Neural progenitor cell (in vitro differentiated cells): ENCODE results near the gene TCF7. TPM values are rescaled to one million over a fixed set of nuclear protein-coding genes. Genes with fewer than 3 reads are reported as not detected.

Source experiments
- DNase-seq: peaks from one replicate; pipeline ENCODE4 v3.0.0-alpha.2; 2016; ENCODE audit warnings: low spot score
- H2AFZ ChIP-seq: fragments of 200-600 bp; sonication (generic); replicated peaks from 2 replicates; pipeline ENCODE4 v1.6.1; 2016; ENCODE audit warnings: antibody characterized with exemption
- H3F3A ChIP-seq: fragments of 200-600 bp; sonication (generic); 2 replicates; pipeline ENCODE4 v1.6.1; 2016; ENCODE audit warnings: antibody characterized with exemption, low read depth
- H3K27ac ChIP-seq: fragments of 200-600 bp; sonication (generic); 2 replicates; pipeline ENCODE4 v1.5.1; 2016; ENCODE audit warnings: mild to moderate bottlenecking
- H3K27me3 ChIP-seq: fragments of 200-600 bp; sonication (generic); 2 replicates; pipeline ENCODE4 v1.6.1; 2016; ENCODE audit warnings: mild to moderate bottlenecking, moderate library complexity
- H3K36me3 ChIP-seq: fragments of 200-600 bp; sonication (generic); 2 replicates; pipeline ENCODE4 v1.5.1; 2016
- H3K4me1 ChIP-seq: fragments of 200-600 bp; sonication (generic); 2 replicates; pipeline ENCODE4 v1.6.1; 2016; ENCODE audit warnings: mixed run types
- H3K4me2 ChIP-seq: fragments of 200-600 bp; sonication (generic); 2 replicates; pipeline ENCODE4 v1.6.1; 2016
- H3K4me3 ChIP-seq: fragments of 200-600 bp; sonication (generic); 2 replicates; pipeline ENCODE4 v1.5.1; 2016
- H3K79me2 ChIP-seq: fragments of 200-600 bp; sonication (generic); 2 replicates; pipeline ENCODE4 v1.6.1; 2016; ENCODE audit warnings: low read depth
- H3K9ac ChIP-seq: fragments of 200-600 bp; sonication (generic); 2 replicates; pipeline ENCODE4 v1.6.1; 2016
- H3K9me3 ChIP-seq: fragments of 200-600 bp; sonication (generic); 2 replicates; pipeline ENCODE4 v1.5.1; 2016; ENCODE audit warnings: low read depth
- H4K20me1 ChIP-seq: fragments of 200-600 bp; sonication (generic); 2 replicates; pipeline ENCODE4 v1.6.1; 2016; ENCODE audit warnings: low read depth
- H3K27ac Mint-ChIP-seq: 3 replicates; pipeline ENCODE4 v1.8.0; 2021; ENCODE audit warnings: mixed read lengths
- H3K27me3 Mint-ChIP-seq: 2 replicates; pipeline ENCODE4 v1.8.0; 2022; ENCODE audit warnings: low read depth, mild to moderate bottlenecking, inconsistent platforms, moderate library complexity, mixed read lengths; ENCODE audit not compliant: insufficient read depth
- H3K36me3 Mint-ChIP-seq: 3 replicates; pipeline ENCODE4 v1.8.0; 2021; ENCODE audit warnings: mixed read lengths
- H3K4me1 Mint-ChIP-seq: 3 replicates; pipeline ENCODE4 v1.8.0; 2021; ENCODE audit warnings: mixed read lengths
- H3K4me3 Mint-ChIP-seq: 3 replicates; pipeline ENCODE4 v1.8.0; 2021; ENCODE audit warnings: mild to moderate bottlenecking, moderate library complexity, mixed read lengths
- H3K9me3 Mint-ChIP-seq: 3 replicates; pipeline ENCODE4 v1.8.0; 2020; ENCODE audit warnings: mixed read lengths
- CTCF ChIP-seq: fragments of 200-600 bp; sonication (generic); IDR thresholded peaks from 2 replicates; pipeline ENCODE4 v1.5.1; 2017; ENCODE audit warnings: antibody characterized with exemption, mild to moderate bottlenecking
- EZH2 ChIP-seq: fragments of 200-600 bp; sonication (generic); IDR thresholded peaks from 2 replicates; pipeline ENCODE4 v1.6.1; 2017; ENCODE audit warnings: antibody characterized with exemption, mild to moderate bottlenecking, moderate library complexity
- EZH2phosphoT487 ChIP-seq: fragments of 200-600 bp; sonication (generic); IDR thresholded peaks from 2 replicates; pipeline ENCODE4 v1.6.1; 2017; ENCODE audit warnings: antibody characterized with exemption
- total RNA-seq: library from RNA; depleted of rRNA; stranded (reverse); fragments of >200 nt; gene quantifications from 2 replicates; pipeline ENCODE4 v1.2.3, GENCODE V29; 2015; ENCODE audit warnings: low replicate concordance

TCF7 gene
- total RNA-seq, 1 donor from 2014 or later = 0.73 TPM

- no peak for TF ChIP-seq CTCF
- H4K20me1 ChIP-seq = peaks cover 90% of the 10 kb centered on the region
- H3F3A ChIP-seq = no peaks in the 10 kb centered on the region
- H3K4me1 ChIP-seq = no peaks in the 10 kb centered on the region
- no peaks in the 10 kb centered on the region for H3K9me3 ChIP-seq
- Mint-ChIP-seq H3K4me3 (no peak overlapping the region), H3K4me1 (peaks cover 5% of the 10 kb centered on the region), H3K9me3 (no peaks in the 10 kb centered on the region), H3K36me3 (peaks cover 16% of the 10 kb centered on the region), H3K27ac (no peak overlapping the region), H3K27me3 (peaks cover 10% of the 10 kb centered on the region)
- no peak overlapping the region for H3K27ac ChIP-seq
- DNase-seq = no peak
- no peak overlapping the region for H3K4me2 ChIP-seq
- no peaks in the 10 kb centered on the region for H3K79me2 ChIP-seq
- no peaks in the 10 kb centered on the region for H3K36me3 ChIP-seq
- H3K9ac ChIP-seq = no peak overlapping the region
- H3K4me3 ChIP-seq = no peak overlapping the region
- no peaks in the 10 kb centered on the region for H3K27me3 ChIP-seq
- H2AFZ ChIP-seq = no peak overlapping the region
These were observed 20.7 kb downstream of the TCF7 start for GRCh38 chr5:134135091-134135655.

DNA sequence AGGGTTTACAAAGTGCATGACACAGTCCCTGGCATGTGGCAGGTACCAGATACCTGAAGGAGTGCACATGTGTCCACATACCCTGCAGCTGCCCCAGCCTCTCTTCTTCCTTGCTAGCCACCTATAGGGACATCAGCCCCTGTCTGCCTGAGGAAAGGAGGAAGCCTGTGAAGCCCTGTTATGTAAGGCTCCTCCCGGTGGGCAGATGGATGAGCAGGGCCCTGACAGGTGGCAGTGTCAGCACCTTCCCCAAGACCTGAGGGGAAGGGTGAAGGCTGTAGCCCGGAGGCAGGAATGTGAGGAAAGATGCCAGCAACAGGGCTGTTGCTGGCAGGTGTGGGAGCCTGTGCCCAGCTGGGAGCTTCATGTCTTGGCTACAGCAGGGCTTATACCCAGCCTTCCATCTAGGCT is 21.7 kb downstream of the TCF7 start:
- H3K27me3 Mint-ChIP-seq = peaks cover 4% of the 10 kb centered on the region
- H3K36me3 Mint-ChIP-seq = peaks cover 16% of the 10 kb centered on the region
- H3K27ac Mint-ChIP-seq = no peak overlapping the region
- H2AFZ ChIP-seq = no peak overlapping the region
- H3K9me3 ChIP-seq = no peaks in the 10 kb centered on the region
- no peak overlapping the region for H3K4me3 ChIP-seq
- no peak overlapping the region for H3K27ac ChIP-seq
- no peak overlapping the region for H3K4me3 Mint-ChIP-seq
- H3K36me3 ChIP-seq = no peaks in the 10 kb centered on the region
- no peak for DNase-seq
- TF ChIP-seq EZH2 (no peak), CTCF (no peak), EZH2phosphoT487 (no peak)
- H3K9me3 Mint-ChIP-seq = no peaks in the 10 kb centered on the region
- H3K79me2 ChIP-seq = no peaks in the 10 kb centered on the region
- H3K4me2 ChIP-seq = no peak overlapping the region
- no peak overlapping the region for H3K9ac ChIP-seq
- H3F3A ChIP-seq = no peaks in the 10 kb centered on the region
- no peaks in the 10 kb centered on the region for H3K4me1 ChIP-seq
- H3K4me1 Mint-ChIP-seq = peaks cover 10% of the 10 kb centered on the region
- no peaks in the 10 kb centered on the region for H3K27me3 ChIP-seq
- H4K20me1 ChIP-seq = peaks cover 92% of the 10 kb centered on the region

- no peak for DNase-seq
- H3K4me1 ChIP-seq = no peaks in the 10 kb centered on the region
- TF ChIP-seq EZH2phosphoT487 (no peak), CTCF (no peak), EZH2 (no peak)
- peaks cover 92% of the 10 kb centered on the region for H4K20me1 ChIP-seq
- no peak overlapping the region for H3K9ac ChIP-seq
- H2AFZ ChIP-seq = no peak overlapping the region
- H3F3A ChIP-seq = no peaks in the 10 kb centered on the region
- peaks cover 10% of the 10 kb centered on the region for H3K4me1 Mint-ChIP-seq
- H3K36me3 ChIP-seq = no peaks in the 10 kb centered on the region
- H3K27me3 Mint-ChIP-seq = peaks cover 4% of the 10 kb centered on the region
- peaks cover 16% of the 10 kb centered on the region for H3K36me3 Mint-ChIP-seq
- no peaks in the 10 kb centered on the region for H3K9me3 ChIP-seq
- no peak overlapping the region for H3K27ac Mint-ChIP-seq
- no peaks in the 10 kb centered on the region for H3K27me3 ChIP-seq
- no peak overlapping the region for H3K27ac ChIP-seq
- H3K79me2 ChIP-seq = no peaks in the 10 kb centered on the region
- H3K4me2 ChIP-seq = no peak overlapping the region
- H3K4me3 ChIP-seq = no peak overlapping the region
- no peak overlapping the region for H3K4me3 Mint-ChIP-seq
- H3K9me3 Mint-ChIP-seq = no peaks in the 10 kb centered on the region
These were observed 22.3 kb downstream of the TCF7 start for GRCh38 chr5:134136771-134137170.
